ENCODE results near the gene NSUN3.

DNA sequence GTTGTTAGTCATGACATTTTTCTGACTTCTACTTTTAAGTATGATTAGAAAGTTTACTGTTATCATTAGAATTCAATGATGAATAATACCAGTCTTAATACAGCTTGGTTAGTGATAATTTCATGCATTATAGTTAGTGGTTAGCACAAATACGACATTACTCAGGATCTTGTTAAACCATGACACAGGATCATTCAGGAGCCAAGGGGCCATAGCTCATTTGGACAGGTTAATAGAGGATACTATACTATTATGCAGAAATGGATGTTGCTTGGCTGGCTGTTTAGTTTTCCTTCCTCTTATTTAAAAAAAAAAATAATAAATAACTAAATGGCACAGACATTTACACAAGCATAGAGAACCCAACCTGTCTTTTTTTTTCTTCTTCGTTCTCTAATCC is 55.5 kb downstream of the NSUN3 start:
- TF ChIP-seq POLR2A (IDR thresholded peaks at IDR 0.05; ENCODE audit: low read depth, low read length) (no peak), TAF1 (IDR thresholded peaks at IDR 0.05; ENCODE audit: borderline replicate concordance, low read depth, low read length) (no peak)
